ENCODE data around the gene MTMR11. TPM values are rescaled to one million over a fixed set of nuclear protein-coding genes. Genes with fewer than 3 reads are reported as not detected.
A peak's percentile ranks its signal among the peaks of the same experiment; 100 is the strongest.

Gene MTMR11
- total and polyA plus RNA-seq, 2 donors (not counting 1 experiment from before 2014, with no cell fraction given) = 0.91 TPM; not detected in 1

DNA sequence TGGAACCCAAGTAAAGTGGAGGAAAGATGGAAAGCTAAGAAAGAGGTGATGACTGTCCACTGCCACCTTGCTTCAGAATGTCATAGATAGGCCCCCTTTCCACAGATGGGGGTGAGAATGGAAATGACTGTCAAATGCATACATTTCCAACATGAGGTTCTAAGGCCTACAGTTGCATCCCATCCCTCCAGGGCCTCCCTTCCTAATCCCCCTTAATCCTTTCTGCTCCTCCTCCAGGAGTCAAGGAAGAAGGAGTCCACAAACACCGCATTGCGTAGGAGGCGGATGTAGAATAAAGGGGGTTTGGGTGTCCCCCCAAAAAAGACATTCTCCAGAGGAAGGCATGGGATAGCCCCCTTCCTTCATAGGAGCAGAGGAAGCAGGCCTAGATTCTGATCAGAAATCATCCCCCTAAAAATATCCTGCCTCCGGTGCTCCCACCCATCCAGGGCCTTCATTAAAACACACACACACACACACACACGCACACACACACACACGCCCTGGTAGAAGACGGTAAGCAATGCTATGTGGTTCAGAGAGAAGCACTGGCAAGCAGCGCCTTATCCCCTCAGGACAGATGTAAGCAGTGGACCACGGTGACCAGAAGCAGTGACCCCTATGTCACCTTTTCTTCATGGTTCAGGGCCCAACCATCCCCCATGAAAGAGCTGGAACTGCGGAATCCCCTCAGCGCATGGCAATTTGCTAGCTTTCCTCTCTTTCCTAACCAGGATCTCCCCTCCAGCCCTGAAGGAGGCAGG is 21.1 kb downstream of the MTMR11 start:
- no peak overlapping the region for H3K27ac Mint-ChIP-seq
- H3K4me3 Mint-ChIP-seq = peak overlapping the region; percentile 75
- no peaks in the 10 kb centered on the region for H3K36me3 ChIP-seq (replicated peaks in 1 of 2; ENCODE audit: control extremely low read depth in 1 of 2, control insufficient read depth in 1 of 2, extremely low read depth in 1 of 2, insufficient read depth in 2 of 2, low read length in 1 of 2)
- no peak overlapping the region for H3K9ac ChIP-seq (ENCODE audit: low read length)
- H2AFZ ChIP-seq (ENCODE audit: insufficient read depth, low read depth, low read length, poor library complexity, severe bottlenecking) = no peak overlapping the region
- intact Hi-C loops (cut with micrococcal nuclease) = no loop called here
- POLR2A ChIA-PET = interaction anchor here (1.0 kb wide), 1 partner anchor 28 kb away, joined by 3 read pairs; a partner anchor contains a TSS
- no peak overlapping the region for H3K27ac ChIP-seq (ENCODE audit: low read length in 2 of 2)
- H3K9me3 Mint-ChIP-seq (ENCODE audit: insufficient read depth) = no peaks in the 10 kb centered on the region
- H3K27me3 Mint-ChIP-seq = peaks cover 35% of the 10 kb centered on the region
- no peaks in the 10 kb centered on the region for H3K79me2 ChIP-seq (ENCODE audit: control insufficient read depth, insufficient read depth, low read length)
- peaks cover 28% of the 10 kb centered on the region for H3K4me1 Mint-ChIP-seq
- H3K4me2 ChIP-seq (replicated peaks; ENCODE audit: low read depth, low read length, poor library complexity, severe bottlenecking) = peak overlapping the region; percentile 73
- TF ChIP-seq, protein P1, sequence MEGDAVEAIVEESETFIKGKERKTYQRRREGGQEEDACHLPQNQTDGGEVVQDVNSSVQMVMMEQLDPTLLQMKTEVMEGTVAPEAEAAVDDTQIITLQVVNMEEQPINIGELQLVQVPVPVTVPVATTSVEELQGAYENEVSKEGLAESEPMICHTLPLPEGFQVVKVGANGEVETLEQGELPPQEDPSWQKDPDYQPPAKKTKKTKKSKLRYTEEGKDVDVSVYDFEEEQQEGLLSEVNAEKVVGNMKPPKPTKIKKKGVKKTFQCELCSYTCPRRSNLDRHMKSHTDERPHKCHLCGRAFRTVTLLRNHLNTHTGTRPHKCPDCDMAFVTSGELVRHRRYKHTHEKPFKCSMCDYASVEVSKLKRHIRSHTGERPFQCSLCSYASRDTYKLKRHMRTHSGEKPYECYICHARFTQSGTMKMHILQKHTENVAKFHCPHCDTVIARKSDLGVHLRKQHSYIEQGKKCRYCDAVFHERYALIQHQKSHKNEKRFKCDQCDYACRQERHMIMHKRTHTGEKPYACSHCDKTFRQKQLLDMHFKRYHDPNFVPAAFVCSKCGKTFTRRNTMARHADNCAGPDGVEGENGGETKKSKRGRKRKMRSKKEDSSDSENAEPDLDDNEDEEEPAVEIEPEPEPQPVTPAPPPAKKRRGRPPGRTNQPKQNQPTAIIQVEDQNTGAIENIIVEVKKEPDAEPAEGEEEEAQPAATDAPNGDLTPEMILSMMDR (IDR thresholded peaks at IDR 0.05) = no peak
- TF ChIP-seq EZH2 (IDR thresholded peaks at IDR 0.05; ENCODE audit: borderline replicate concordance, insufficient read depth, low read depth, low read length, poor library complexity, severe bottlenecking) = no peak
- no peaks in the 10 kb centered on the region for H4K20me1 ChIP-seq (ENCODE audit: control insufficient read depth, insufficient read depth, low read length, poor library complexity, severe bottlenecking)
- DNase-seq (no peak), ATAC-seq (ENCODE audit: low read depth) (no peak)
- H3K9me3 ChIP-seq (ENCODE audit: control extremely low read depth in 1 of 3, control insufficient read depth in 2 of 3, insufficient read depth in 1 of 3, low read length in 2 of 3) = no peaks in the 10 kb centered on the region
- no peak overlapping the region for H3K4me3 ChIP-seq (ENCODE audit: control extremely low read depth in 1 of 5, extremely low read depth in 1 of 5, insufficient read depth in 1 of 5, low read depth in 2 of 5, low read length in 4 of 5)
- peaks cover 0 to 29% (median 16%) of the 10 kb centered on the region in 4 experiments for H3K27me3 ChIP-seq (replicated peaks in 1 of 4; ENCODE audit: control extremely low read depth in 1 of 4, control insufficient read depth in 3 of 4, insufficient read depth in 4 of 4, low read length in 3 of 4)
- CTCF ChIA-PET = interaction anchor here (0.6 kb wide), 1 partner anchor 1108 kb away, joined by 3 read pairs; no protein-coding TSS in a partner anchor
- H3K4me1 ChIP-seq (ENCODE audit: control insufficient read depth in 2 of 2, insufficient read depth in 2 of 2, low read length in 2 of 2) = peaks cover 23 to 25% of the 10 kb centered on the region in 2 donors
- WGBS (ENCODE audit: insufficient coverage) = 56% methylated on average over 6 of the region's 11 CpGs

GRCh38 chr1:149914545-149914944 is 22.1 kb downstream of the MTMR11 start:
- no peak for ATAC-seq (ENCODE audit: low read depth)
- no peak for DNase-seq
- H3K4me3 ChIP-seq (ENCODE audit: control extremely low read depth in 1 of 5, extremely low read depth in 1 of 5, insufficient read depth in 1 of 5, low read depth in 2 of 5, low read length in 4 of 5) = no peak overlapping the region
- H3K27me3 ChIP-seq (replicated peaks in 1 of 4; ENCODE audit: control extremely low read depth in 1 of 4, control insufficient read depth in 3 of 4, insufficient read depth in 4 of 4, low read length in 3 of 4) = peaks cover 0 to 29% (median 16%) of the 10 kb centered on the region in 4 experiments
- no peaks in the 10 kb centered on the region for H3K79me2 ChIP-seq (ENCODE audit: control insufficient read depth, insufficient read depth, low read length)
- no peaks in the 10 kb centered on the region for H4K20me1 ChIP-seq (ENCODE audit: control insufficient read depth, insufficient read depth, low read length, poor library complexity, severe bottlenecking)
- no CpG with 5 or more reads among the region's 1 CpG for WGBS (ENCODE audit: insufficient coverage)
- no peak overlapping the region for H3K27ac ChIP-seq (ENCODE audit: low read length in 2 of 2)
- Mint-ChIP-seq H3K4me3 (no peak overlapping the region), H3K4me1 (peaks cover 28% of the 10 kb centered on the region), H3K9me3 (ENCODE audit: insufficient read depth) (no peaks in the 10 kb centered on the region), H3K27ac (no peak overlapping the region), H3K27me3 (peaks cover 38% of the 10 kb centered on the region)
- TF ChIP-seq EZH2 (IDR thresholded peaks at IDR 0.05; ENCODE audit: borderline replicate concordance, insufficient read depth, low read depth, low read length, poor library complexity, severe bottlenecking) = no peak
- TF ChIP-seq, protein P1 (IDR thresholded peaks at IDR 0.05) = no peak
- POLR2A ChIA-PET = no interaction called here
- intact Hi-C loops (cut with micrococcal nuclease) = no loop called here
- no peak overlapping the region for H3K4me2 ChIP-seq (replicated peaks; ENCODE audit: low read depth, low read length, poor library complexity, severe bottlenecking)
- H2AFZ ChIP-seq (ENCODE audit: insufficient read depth, low read depth, low read length, poor library complexity, severe bottlenecking) = no peak overlapping the region
- no peaks in the 10 kb centered on the region for H3K36me3 ChIP-seq (replicated peaks in 1 of 2; ENCODE audit: control extremely low read depth in 1 of 2, control insufficient read depth in 1 of 2, extremely low read depth in 1 of 2, insufficient read depth in 2 of 2, low read length in 1 of 2)
- H3K9ac ChIP-seq (ENCODE audit: low read length) = no peak overlapping the region
- CTCF ChIA-PET = no interaction called here
- no peaks in the 10 kb centered on the region for H3K9me3 ChIP-seq (ENCODE audit: control extremely low read depth in 1 of 3, control insufficient read depth in 2 of 3, insufficient read depth in 1 of 3, low read length in 2 of 3)
- peaks cover 23 to 25% of the 10 kb centered on the region in 2 donors for H3K4me1 ChIP-seq (ENCODE audit: control insufficient read depth in 2 of 2, insufficient read depth in 2 of 2, low read length in 2 of 2)
